Measurements from ENCODE around the gene SPCS3.

Gene SPCS3

DNA sequence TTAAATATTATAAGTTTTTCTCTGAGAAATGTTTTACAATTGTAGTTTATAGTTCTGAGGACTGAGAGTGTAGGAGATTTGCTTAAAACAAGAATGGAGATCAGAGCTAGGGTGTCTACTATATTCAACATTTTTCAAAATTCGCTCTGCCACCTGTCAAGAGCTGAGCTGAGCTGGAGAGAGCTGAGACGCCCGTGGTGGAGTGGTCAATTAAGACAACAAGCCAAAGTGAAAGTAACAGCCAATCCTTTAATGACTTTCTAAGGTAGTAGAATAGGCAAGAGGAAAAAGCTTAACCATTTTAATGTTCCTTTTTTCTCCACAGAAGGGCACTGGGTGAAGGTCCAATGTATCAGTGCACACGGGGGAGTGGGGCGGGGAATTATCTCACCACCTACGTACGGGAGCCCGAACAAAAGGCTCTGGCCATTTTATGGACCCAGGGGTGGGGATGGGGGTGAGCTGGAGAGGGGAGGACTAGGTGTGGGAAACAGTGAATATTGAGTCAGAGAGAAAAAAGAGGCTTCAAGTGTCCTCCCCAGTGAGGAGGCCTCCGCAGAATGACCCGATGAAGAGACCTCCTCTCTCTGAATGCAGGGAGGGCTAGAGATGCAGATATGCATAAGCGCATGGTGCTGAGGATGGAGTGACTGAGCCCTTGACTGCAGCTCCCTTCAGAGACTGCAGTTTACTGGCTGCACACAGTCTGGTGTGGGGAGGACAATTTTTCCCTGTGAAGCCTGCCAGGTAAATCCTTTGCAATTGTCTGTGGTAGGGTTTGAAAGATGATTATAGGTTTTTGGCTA is 60.8 kb downstream of the SPCS3 start:
- Histone ChIP-seq H3K79me2 (ENCODE audit: control insufficient read depth, insufficient read depth, low read length) (no peaks in the 10 kb centered on the region), H3K9ac (ENCODE audit: low read length) (no peak overlapping the region), H3K79me1 (ENCODE audit: low read length) (no peaks in the 10 kb centered on the region), H3K27me3 (ENCODE audit: insufficient read depth, low read length, poor library complexity) (no peaks in the 10 kb centered on the region), H3K4me1 (ENCODE audit: control insufficient read depth, low read depth, low read length) (no peaks in the 10 kb centered on the region), H2BK15ac (replicated peaks; ENCODE audit: low read depth) (no peak overlapping the region), H3K36me3 (ENCODE audit: control insufficient read depth, insufficient read depth, low read length) (no peaks in the 10 kb centered on the region), H4K5ac (ENCODE audit: low read length) (no peak overlapping the region), H3K18ac (ENCODE audit: low read length) (no peak overlapping the region), H3K4me2 (ENCODE audit: low read length) (no peak overlapping the region), H2BK120ac (ENCODE audit: low read depth, low read length) (no peak overlapping the region), H3K27ac (ENCODE audit: low read depth, low read length) (no peak overlapping the region), H3K4ac (ENCODE audit: low read depth, low read length) (no peak overlapping the region), H3K4me3 (ENCODE audit: low read length) (no peak overlapping the region), H3K23ac (ENCODE audit: low read length) (no peak overlapping the region), H2AK5ac (ENCODE audit: low read length) (no peak overlapping the region), H2BK5ac (ENCODE audit: low read length) (no peak overlapping the region), H4K8ac (ENCODE audit: low read depth, low read length) (no peak overlapping the region), H3K56ac (ENCODE audit: low read length) (no peak overlapping the region)
- no CpG with 5 or more reads among the region's 11 CpGs for WGBS (ENCODE audit: extremely low coverage, insufficient coverage, low lambda C conversion rate)
- DNase-seq: no peak
